PFSK-1 (cell line): ENCODE data around the gene FGGY.

ENCODE experiments used
- FOXP2 ChIP-seq: optimal IDR thresholded peaks from 2 replicates; pipeline ENCODE3; 2011; ENCODE audit warnings: borderline replicate concordance, control low read depth, inconsistent platforms; ENCODE audit not compliant: insufficient read depth; ENCODE audit errors: extremely low read length, extremely low read depth
- POLR2AphosphoS5 ChIP-seq: IDR thresholded peaks from 2 replicates; pipeline ENCODE4 v1.6.1; 2012; ENCODE audit warnings: low read depth, mild to moderate bottlenecking, control low read depth, low read length, moderate library complexity
- REST ChIP-seq, 2 experiments: IDR thresholded peaks; 2 replicates each; pipeline versions ENCODE4 v1.6.1 to v1.8.0; 2011 to 2012; ENCODE audit warnings: low read depth in 2 of 2, low read length in 2 of 2, control low read depth in 1 of 2, inconsistent platforms in 1 of 2, mild to moderate bottlenecking in 1 of 2, moderate library complexity in 1 of 2; ENCODE audit not compliant: insufficient read depth in 1 of 2
- SIN3A ChIP-seq: IDR thresholded peaks from 2 replicates; pipeline ENCODE4 v1.6.1; 2012; ENCODE audit warnings: mild to moderate bottlenecking, low read length, moderate library complexity, borderline replicate concordance; ENCODE audit not compliant: insufficient read depth
- TAF1 ChIP-seq: IDR thresholded peaks from 2 replicates; pipeline ENCODE4 v1.6.1; 2012; ENCODE audit warnings: low read length, control low read depth, borderline replicate concordance; ENCODE audit not compliant: insufficient read depth

- TF ChIP-seq POLR2AphosphoS5 (no peak), REST (IDR thresholded peaks at IDR 0.05; ENCODE audit: insufficient read depth in 1 of 2, low read depth in 2 of 2, low read length in 2 of 2) (no peak), TAF1 (no peak), SIN3A (no peak), FOXP2 (no peak)
Measured at GRCh38 chr1:59752556-59753414, 455.9 kb downstream of the FGGY start.
